Activated CD4-positive, alpha-beta T cell treated with anti-CD3 and anti-CD28 coated beads, Interleukin-10, Interleukin-2, amounts not matched to agents 100 ng/mL and 50 ng/mL, durations not matched to agents 16 hours and 8 hours (primary cell): Measurements from ENCODE around the gene CWC25.
"Not testable (repeated sequence)": the region's sequence is repeated elsewhere in the genome, so short reads cannot be mapped to it uniquely, and the experiment has no call there.

Source experiments
- DNase-seq: peaks from one replicate; pipeline ENCODE4 v3.0.0-alpha.2; 2020

CWC25 gene

GRCh38 chr17:38824899-38825761 lies at the start of gene CWC25:
Gene CWC25 (minus strand): TSS chr17:38825321. CDS start chr17:38825183, 138 bp downstream.
- peak; percentile 96 for DNase-seq

GRCh38 chr17:38873640-38874380 lies 48.7 kb upstream of the CWC25 start:
- no peak for DNase-seq

GRCh38 chr17:38872671-38873385 lies 47.7 kb upstream of the CWC25 start:
- DNase-seq = no peak

GRCh38 chr17:38872027-38872511 lies 46.9 kb upstream of the CWC25 start:
- DNase-seq = peak; percentile 49

GRCh38 chr17:38871247-38872015 lies 46.3 kb upstream of the CWC25 start:
- peak; percentile 88 for DNase-seq

- DNase-seq = peak; percentile 81
Measured at GRCh38 chr17:38870259-38871165, 45.4 kb upstream of the CWC25 start.

- peak; percentile 93 for DNase-seq
Measured at GRCh38 chr17:38869526-38870258, 44.6 kb upstream of the CWC25 start, which contains the start of gene LASP1. Gene LASP1 (plus strand): TSS chr17:38870058. CDS start chr17:38870190, 132 bp downstream.

GRCh38 chr17:38868817-38869525 lies 43.9 kb upstream of the CWC25 start:
- peak; percentile 94 for DNase-seq

- peak; percentile 45 for DNase-seq
Measured at GRCh38 chr17:38867968-38868816, 43.1 kb upstream of the CWC25 start.

- DNase-seq = peak; percentile 87
Measured at GRCh38 chr17:38867179-38867967, 42.3 kb upstream of the CWC25 start.

- DNase-seq = no peak
Measured at GRCh38 chr17:38864636-38865398, 39.7 kb upstream of the CWC25 start.

GRCh38 chr17:38861399-38861843 lies 36.3 kb upstream of the CWC25 start:
- peak; percentile 77 for DNase-seq

GRCh38 chr17:38857271-38857670 lies 32.1 kb upstream of the CWC25 start:
- DNase-seq = no peak

- DNase-seq = not testable (repeated sequence)
Measured at GRCh38 chr17:38855101-38855714, 30.1 kb upstream of the CWC25 start.

- peak; percentile 97 for DNase-seq
Measured at GRCh38 chr17:38853292-38854219, 28.4 kb upstream of the CWC25 start, which contains the start of gene RPL23. Gene RPL23 (minus strand): TSS chr17:38853721. CDS start chr17:38853710, 11 bp downstream.
